Glomerular endothelial cell (primary cell): Measurements from ENCODE around the gene LTBP2. TPM values are rescaled to one million over a fixed set of nuclear protein-coding genes. Genes with fewer than 3 reads are reported as not detected.

Experiments used
- DNase-seq: peaks from one replicate; pipeline ENCODE4 v3.0.0-alpha.2; 2011; ENCODE audit warnings: low read depth, low spot score; ENCODE audit errors: extremely low read depth
- total RNA-seq: library from RNA; depleted of rRNA; stranded (reverse); fragments of >200 nt; gene quantifications from 2 replicates; pipeline ENCODE4 v1.2.3, GENCODE V29; 2015

LTBP2 gene
- total RNA-seq, 1 donor from 2014 or later = 261 TPM

GRCh38 chr14:74593241-74593953 lies 18.6 kb downstream of the LTBP2 start:
- DNase-seq = no peak

- DNase-seq = no peak
Measured at GRCh38 chr14:74592476-74593201, 19.4 kb downstream of the LTBP2 start.

- no peak for DNase-seq
Measured at GRCh38 chr14:74591899-74592298, 20.1 kb downstream of the LTBP2 start.

GRCh38 chr14:74591394-74591793 lies 20.6 kb downstream of the LTBP2 start:
- DNase-seq = no peak

- no peak for DNase-seq
Measured at GRCh38 chr14:74589291-74589879, 22.7 kb downstream of the LTBP2 start.

- no peak for DNase-seq
Measured at GRCh38 chr14:74587363-74587707, 24.7 kb downstream of the LTBP2 start.

GRCh38 chr14:74586681-74587362 lies 25.2 kb downstream of the LTBP2 start:
- DNase-seq = no peak

GRCh38 chr14:74585406-74586335 lies 26.4 kb downstream of the LTBP2 start:
- no peak for DNase-seq

GRCh38 chr14:74584951-74585350 lies 27.1 kb downstream of the LTBP2 start:
- DNase-seq = no peak

- no peak for DNase-seq
Measured at GRCh38 chr14:74583689-74584434, 28.2 kb downstream of the LTBP2 start.

- no peak for DNase-seq
Measured at GRCh38 chr14:74582910-74583581, 29.0 kb downstream of the LTBP2 start.

GRCh38 chr14:74580275-74580672 lies 31.8 kb downstream of the LTBP2 start:
- DNase-seq = no peak

- DNase-seq = no peak
Measured at GRCh38 chr14:74579447-74580274, 32.4 kb downstream of the LTBP2 start.

GRCh38 chr14:74578479-74578878 lies 33.6 kb downstream of the LTBP2 start:
- no peak for DNase-seq

- no peak for DNase-seq
Measured at GRCh38 chr14:74577948-74578275, 34.1 kb downstream of the LTBP2 start.

- DNase-seq = no peak
Measured at GRCh38 chr14:74577247-74577947, 34.6 kb downstream of the LTBP2 start.

GRCh38 chr14:74575936-74576335 lies 36.1 kb downstream of the LTBP2 start:
- no peak for DNase-seq

GRCh38 chr14:74575507-74575906 lies 36.5 kb downstream of the LTBP2 start:
- DNase-seq = no peak
